Neural cell (in vitro differentiated cells): Measurements from ENCODE around the gene PNLIPRP2. TPM values are rescaled to one million over a fixed set of nuclear protein-coding genes. Genes with fewer than 3 reads are reported as not detected.

Experiments
- H2AFZ ChIP-seq: fragments of 200-600, 300-800 bp; sonication (generic), shearing (Covaris generic); 2 replicates; pipeline ENCODE4 v1.6.0; 2014; ENCODE audit warnings: low read depth, mild to moderate bottlenecking, antibody characterized with exemption, low read length, moderate library complexity
- H3F3A ChIP-seq: fragments of 200-600 bp; shearing (Covaris generic); 2 replicates; pipeline ENCODE4 v1.6.1; 2016; ENCODE audit warnings: mild to moderate bottlenecking, moderate library complexity, mixed read lengths, antibody characterized with exemption, low read length; ENCODE audit not compliant: insufficient read depth, poor library complexity, severe bottlenecking
- H3K27ac ChIP-seq: fragments of 200-600, 300-800 bp; sonication (generic), shearing (Covaris generic); 2 replicates; pipeline ENCODE4 v1.5.1; 2014; ENCODE audit warnings: mild to moderate bottlenecking, low read length, moderate library complexity
- H3K27me3 ChIP-seq: fragments of 300-800, 200-600 bp; sonication (generic), shearing (Covaris generic); 2 replicates; pipeline ENCODE4 v1.6.0; 2014; ENCODE audit warnings: mild to moderate bottlenecking, low read depth, low read length, moderate library complexity; ENCODE audit not compliant: insufficient read depth
- H3K36me3 ChIP-seq: fragments of 300-800, 200-600 bp; sonication (generic), shearing (Covaris generic); 2 replicates; pipeline ENCODE4 v1.5.1; 2014; ENCODE audit warnings: mild to moderate bottlenecking, antibody characterized with exemption, low read length, moderate library complexity; ENCODE audit not compliant: insufficient read depth
- H3K4me2 ChIP-seq: fragments of 300-800, 200-600 bp; sonication (generic), shearing (Covaris generic); 2 replicates; pipeline ENCODE4 v1.6.0; 2014; ENCODE audit warnings: mild to moderate bottlenecking, low read length
- H3K4me3 ChIP-seq: fragments of 300-800, 200-600 bp; sonication (generic), shearing (Covaris generic); 2 replicates; pipeline ENCODE4 v1.5.1; 2014; ENCODE audit warnings: mild to moderate bottlenecking, low read length, moderate library complexity
- H3K79me2 ChIP-seq: fragments of 200-600 bp; shearing (Covaris generic); replicated peaks from 2 replicates; pipeline ENCODE4 v1.6.0; 2014; ENCODE audit warnings: mild to moderate bottlenecking, low read length, moderate library complexity; ENCODE audit not compliant: insufficient read depth
- H3K9ac ChIP-seq: fragments of 300-800, 200-600 bp; sonication (generic), shearing (Covaris generic); 2 replicates; pipeline ENCODE4 v1.6.1; 2016; ENCODE audit warnings: mild to moderate bottlenecking, low read length, mixed read lengths
- H3K9me2 ChIP-seq: fragments of 200-600 bp; shearing (Covaris generic); 2 replicates; pipeline ENCODE4 v1.6.1; 2016; ENCODE audit warnings: mild to moderate bottlenecking, low read length, mixed read lengths; ENCODE audit not compliant: insufficient read depth
- H3K9me3 ChIP-seq: fragments of 200-600, 300-800 bp; sonication (generic), shearing (Covaris generic); 2 replicates; pipeline ENCODE4 v1.6.1; 2016; ENCODE audit warnings: mild to moderate bottlenecking, mixed run types, low read length, moderate library complexity, mixed read lengths
- H4K20me1 ChIP-seq: fragments of 200-600 bp; shearing (Covaris generic); 2 replicates; pipeline ENCODE4 v1.6.1; 2016; ENCODE audit warnings: mild to moderate bottlenecking, mixed run types; ENCODE audit not compliant: insufficient read depth
- EP300 ChIP-seq: fragments of 450-650 bp; conservative IDR thresholded peaks from 2 replicates; pipeline ENCODE4 v1.6.1; 2014; ENCODE audit warnings: antibody characterized with exemption, mild to moderate bottlenecking, moderate library complexity; ENCODE audit not compliant: poor library complexity, severe bottlenecking
- EZH2 ChIP-seq: fragments of 200-600, 300-800 bp; shearing (Covaris generic), sonication (generic); IDR thresholded peaks from 2 replicates; pipeline ENCODE4 v1.6.1; 2014; ENCODE audit warnings: antibody characterized with exemption, low read length, borderline replicate concordance, mild to moderate bottlenecking; ENCODE audit not compliant: insufficient read depth, poor library complexity, severe bottlenecking
- MXI1 ChIP-seq: fragments of 450-650 bp; conservative IDR thresholded peaks from 2 replicates; pipeline ENCODE4 v1.6.1; 2014; ENCODE audit warnings: antibody characterized with exemption, mild to moderate bottlenecking; ENCODE audit not compliant: poor library complexity, severe bottlenecking
- POLR2AphosphoS5 ChIP-seq: IDR thresholded peaks from 2 replicates; pipeline ENCODE4 v1.6.1; 2012
- RAD21 ChIP-seq: fragments of 450-650 bp; conservative IDR thresholded peaks from 2 replicates; pipeline ENCODE4 v1.6.1; 2014; ENCODE audit warnings: antibody characterized with exemption, mild to moderate bottlenecking, moderate library complexity
- REST ChIP-seq: IDR thresholded peaks from 2 replicates; pipeline ENCODE4 v1.6.1; 2012; ENCODE audit warnings: borderline replicate concordance
- SMC3 ChIP-seq: fragments of 450-650 bp; conservative IDR thresholded peaks from 2 replicates; pipeline ENCODE4 v1.6.1; 2014; ENCODE audit warnings: antibody characterized with exemption, mild to moderate bottlenecking, moderate library complexity; ENCODE audit not compliant: poor library complexity
- TAF1 ChIP-seq: IDR thresholded peaks from 2 replicates; pipeline ENCODE4 v1.6.1; 2012; ENCODE audit warnings: low read depth
- polyA plus RNA-seq: library from polyadenylated mRNA; depleted of rRNA; stranded (reverse); fragments of >200 nt; gene quantifications from 2 replicates; pipeline ENCODE4 v1.2.3, GENCODE V29; 2014
- TF ChIP-seq, protein P1 (sequence below): fragments of 450-650 bp; IDR thresholded peaks from 2 replicates; pipeline ENCODE4 v1.5.1; 2014; ENCODE audit warnings: antibody characterized with exemption, mild to moderate bottlenecking, moderate library complexity; ENCODE audit not compliant: poor library complexity, severe bottlenecking

PNLIPRP2 gene
- polyA plus RNA-seq, 1 donor from 2014 or later, result not detected

DNA sequence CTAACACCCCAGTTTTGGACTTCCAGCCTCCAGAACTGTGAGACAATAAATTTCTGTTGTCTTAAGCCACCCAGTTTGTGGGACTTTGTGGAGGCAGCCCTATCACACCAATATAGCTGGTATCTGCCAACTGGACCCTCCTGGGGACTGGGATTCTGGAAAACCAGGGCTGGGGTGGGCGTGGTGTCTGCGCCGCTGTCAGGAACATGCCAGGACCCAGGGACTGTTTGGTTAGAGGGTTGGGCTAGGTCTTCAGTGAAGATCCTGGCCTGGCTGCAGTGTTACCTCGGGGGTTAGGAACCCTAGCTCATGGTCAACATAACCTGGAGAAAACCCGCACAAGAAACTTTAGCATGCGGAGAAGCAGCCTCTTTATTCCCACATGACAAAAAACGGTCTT lies 42.6 kb downstream of the PNLIPRP2 start:
- H3K36me3 ChIP-seq, result no peaks in the 10 kb centered on the region
- H4K20me1 ChIP-seq, result no peaks in the 10 kb centered on the region
- H3K9me3 ChIP-seq, result peaks cover 6% of the 10 kb centered on the region
- H3K27me3 ChIP-seq, result no peaks in the 10 kb centered on the region
- no peaks in the 10 kb centered on the region for H3K79me2 ChIP-seq
- TF ChIP-seq EP300 (no peak), MXI1 (no peak)
- H3K9me2 ChIP-seq, result no peaks in the 10 kb centered on the region
- no peak overlapping the region for H3K4me3 ChIP-seq
- no peak overlapping the region for H3K4me2 ChIP-seq
- H3F3A ChIP-seq, result no peaks in the 10 kb centered on the region
- no peak overlapping the region for H2AFZ ChIP-seq
- no peak overlapping the region for H3K9ac ChIP-seq
- no peak overlapping the region for H3K27ac ChIP-seq

- Histone ChIP-seq H3K27me3 (peaks cover 7% of the 10 kb centered on the region), H2AFZ (no peak overlapping the region), H3K36me3 (no peaks in the 10 kb centered on the region), H3K9me3 (peaks cover 6% of the 10 kb centered on the region), H3K4me2 (no peak overlapping the region), H3K9me2 (no peaks in the 10 kb centered on the region), H3K9ac (no peak overlapping the region), H3F3A (no peaks in the 10 kb centered on the region), H4K20me1 (no peaks in the 10 kb centered on the region), H3K79me2 (no peaks in the 10 kb centered on the region), H3K27ac (no peak overlapping the region), H3K4me3 (no peak overlapping the region)
- TF ChIP-seq RAD21, result no peak
- TF ChIP-seq SMC3, result no peak
- TF ChIP-seq POLR2AphosphoS5, result no peak
- no peak for TF ChIP-seq EP300
- no peak for TF ChIP-seq EZH2
- no peak for TF ChIP-seq TAF1
- no peak for TF ChIP-seq REST
- TF ChIP-seq, protein P1, sequence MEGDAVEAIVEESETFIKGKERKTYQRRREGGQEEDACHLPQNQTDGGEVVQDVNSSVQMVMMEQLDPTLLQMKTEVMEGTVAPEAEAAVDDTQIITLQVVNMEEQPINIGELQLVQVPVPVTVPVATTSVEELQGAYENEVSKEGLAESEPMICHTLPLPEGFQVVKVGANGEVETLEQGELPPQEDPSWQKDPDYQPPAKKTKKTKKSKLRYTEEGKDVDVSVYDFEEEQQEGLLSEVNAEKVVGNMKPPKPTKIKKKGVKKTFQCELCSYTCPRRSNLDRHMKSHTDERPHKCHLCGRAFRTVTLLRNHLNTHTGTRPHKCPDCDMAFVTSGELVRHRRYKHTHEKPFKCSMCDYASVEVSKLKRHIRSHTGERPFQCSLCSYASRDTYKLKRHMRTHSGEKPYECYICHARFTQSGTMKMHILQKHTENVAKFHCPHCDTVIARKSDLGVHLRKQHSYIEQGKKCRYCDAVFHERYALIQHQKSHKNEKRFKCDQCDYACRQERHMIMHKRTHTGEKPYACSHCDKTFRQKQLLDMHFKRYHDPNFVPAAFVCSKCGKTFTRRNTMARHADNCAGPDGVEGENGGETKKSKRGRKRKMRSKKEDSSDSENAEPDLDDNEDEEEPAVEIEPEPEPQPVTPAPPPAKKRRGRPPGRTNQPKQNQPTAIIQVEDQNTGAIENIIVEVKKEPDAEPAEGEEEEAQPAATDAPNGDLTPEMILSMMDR, result no peak
- no peak for TF ChIP-seq MXI1
Observed at GRCh38 chr10:116664631-116665030, 43.9 kb downstream of the PNLIPRP2 start.
